T-helper 1 cell (primary cell): ENCODE data around the gene HTR3D.
"Not testable (repeated sequence)": the region's sequence is repeated elsewhere in the genome, so short reads cannot be mapped to it uniquely, and the experiment has no call there.

Experiments
- DNase-seq, 5 donors: peaks; one replicate each; pipeline ENCODE4 v3.0.0-alpha.2; 2012 to 2020

The HTR3D gene

DNA sequence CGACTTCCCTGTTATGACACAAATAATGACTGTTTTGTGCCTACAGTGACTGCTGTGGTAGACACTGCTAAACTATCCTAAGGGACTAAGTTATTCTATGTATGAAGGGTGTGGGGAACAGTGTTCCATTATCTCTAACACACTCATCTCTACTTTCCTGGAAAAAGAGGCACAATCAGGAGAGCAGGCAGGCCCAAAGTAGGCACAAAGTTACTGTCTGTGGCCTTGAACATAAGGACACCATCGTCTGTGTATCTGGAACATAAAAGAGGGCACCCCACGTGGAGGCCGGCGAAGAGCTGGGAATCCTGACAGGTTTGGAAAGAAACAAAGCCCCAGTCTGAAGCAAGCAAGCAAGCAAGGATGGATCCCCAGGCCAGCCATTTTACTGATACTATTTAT, 15.4 kb upstream of the HTR3D start:
- no peak for DNase-seq

DNA sequence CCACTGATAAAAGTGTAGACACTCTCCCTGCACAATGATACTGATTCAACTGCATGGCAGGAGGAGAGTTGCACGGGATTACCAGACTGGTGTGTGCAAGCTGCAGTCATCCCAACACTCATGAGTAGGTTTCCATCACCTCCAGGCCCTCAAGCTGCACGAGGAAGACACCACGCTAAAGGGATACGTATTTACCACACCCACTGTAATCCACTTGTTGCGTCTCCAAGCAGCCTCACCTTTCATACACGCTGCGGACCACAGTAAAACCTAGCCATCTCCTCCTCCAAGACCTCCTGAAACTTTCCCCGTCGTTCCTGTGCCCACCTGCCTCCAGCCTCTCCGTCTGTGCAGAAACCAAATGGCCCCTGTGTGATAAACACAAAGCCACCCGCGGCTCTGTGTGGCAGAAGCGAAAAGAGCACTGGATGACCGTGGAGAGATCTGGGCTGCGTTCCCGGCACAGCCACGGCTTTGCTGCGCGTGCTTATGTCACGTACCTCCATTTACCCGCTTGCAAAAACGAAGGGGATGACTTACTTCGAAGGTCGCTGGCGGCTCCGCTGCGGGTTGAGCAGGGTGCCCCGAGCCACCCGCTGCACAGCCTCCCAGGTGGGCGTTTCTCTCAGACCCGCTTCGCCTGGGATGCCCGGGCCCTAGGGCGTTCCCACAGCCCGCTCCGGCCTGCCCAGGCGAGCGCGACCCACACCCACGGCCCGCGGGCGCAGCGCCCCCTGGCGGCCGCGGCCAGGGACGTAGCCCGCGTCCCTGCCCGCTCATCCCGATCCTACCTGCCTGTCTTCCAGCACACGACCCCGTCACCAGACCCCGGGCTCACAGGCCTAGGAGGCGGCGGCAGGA, 14.5 kb upstream of the HTR3D start:
- DNase-seq: peak in 2 of 5 donors; percentile 28 to 61

DNA sequence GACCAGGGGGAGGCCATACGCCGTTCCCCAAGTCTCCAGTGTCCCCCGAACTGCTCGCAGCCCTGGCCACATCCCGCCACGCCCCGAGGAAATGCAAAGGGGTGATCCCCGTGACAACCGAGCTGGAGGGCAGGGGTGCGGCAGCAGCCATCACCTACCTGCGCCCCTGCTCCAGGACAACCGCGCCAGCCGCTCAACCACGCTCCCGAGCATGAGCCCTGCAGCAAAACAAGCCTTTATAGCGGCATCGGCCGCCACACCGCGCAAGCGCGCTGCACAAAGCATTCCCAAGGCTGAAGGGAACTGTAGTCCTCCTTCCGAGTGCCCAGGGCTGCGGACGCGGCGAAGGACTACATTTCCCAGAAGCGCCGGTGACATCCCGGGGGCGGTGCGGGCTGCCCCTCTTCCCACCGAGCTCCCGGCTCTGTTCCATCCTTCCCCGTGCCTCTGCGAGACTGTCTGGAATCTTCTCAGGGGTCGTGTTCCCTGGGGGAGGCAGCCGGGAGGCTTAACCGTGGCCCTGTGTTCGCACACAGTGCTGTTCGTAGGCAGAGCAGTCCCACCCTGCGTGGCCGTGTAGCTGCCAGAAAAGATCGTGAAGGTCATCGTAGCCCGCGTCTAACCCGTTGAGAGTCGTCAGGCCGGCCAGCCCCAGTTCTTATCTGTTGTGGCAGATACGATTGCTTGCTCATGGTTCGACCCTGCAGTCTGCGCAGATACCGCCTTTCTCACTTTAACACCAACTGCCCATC, 13.7 kb upstream of the HTR3D start, which contains the start of gene ABCC5:
Gene ABCC5, minus strand, starts transcription at position 213 of the 752 bp plus-strand sequence. CDS start 3,492 bp downstream, outside the sequence.
- DNase-seq: peak; percentile 66 to 86 (median 73)

DNA sequence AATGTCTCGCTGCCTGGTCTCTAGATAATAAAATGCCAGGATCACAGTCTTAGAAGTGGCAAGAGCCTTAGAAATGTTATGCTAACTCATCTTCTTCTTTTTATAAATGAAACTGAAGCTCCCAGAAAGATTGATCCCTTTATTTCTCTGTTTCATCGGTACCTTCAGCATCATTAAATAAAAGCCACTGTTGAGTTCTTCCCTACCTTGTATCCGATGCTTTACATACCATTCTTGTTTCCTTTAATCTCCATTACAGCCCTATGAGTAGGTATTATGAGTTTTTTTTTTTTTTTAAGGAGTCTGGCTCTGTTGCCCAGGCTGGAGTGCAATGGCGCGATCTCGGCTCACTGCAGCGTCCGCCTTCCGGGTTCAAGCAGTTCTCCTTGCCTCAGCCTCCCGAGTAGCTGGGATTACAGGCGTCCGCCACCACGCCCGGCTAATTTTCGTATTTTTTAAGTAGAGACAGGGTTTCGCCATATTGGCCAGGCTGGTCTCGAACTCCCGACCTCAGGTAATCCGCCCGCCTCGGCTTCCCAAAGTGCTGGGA, 13.0 kb upstream of the HTR3D start:
- DNase-seq: no peak

DNA sequence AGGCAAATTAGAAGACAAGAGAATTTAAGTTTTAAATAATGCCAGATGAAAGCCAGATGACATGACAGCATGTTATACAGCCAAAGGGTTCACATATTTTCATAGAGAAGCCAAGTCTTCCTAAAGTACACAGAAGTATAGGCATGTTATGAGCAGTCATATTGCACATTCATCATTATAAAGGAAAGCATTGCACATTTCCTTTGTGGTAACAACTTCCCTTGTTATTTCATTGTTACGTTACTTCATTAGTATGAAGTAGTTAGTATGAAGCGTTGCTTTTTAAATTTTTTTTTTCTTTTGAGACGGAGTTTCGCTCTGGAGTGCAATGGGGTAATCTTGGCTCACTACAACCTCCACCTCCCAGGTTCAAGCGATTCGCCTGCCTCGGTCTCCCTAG, 9.2 kb upstream of the HTR3D start:
- peak in 1 of 5 donors; percentile 7 for DNase-seq

DNA sequence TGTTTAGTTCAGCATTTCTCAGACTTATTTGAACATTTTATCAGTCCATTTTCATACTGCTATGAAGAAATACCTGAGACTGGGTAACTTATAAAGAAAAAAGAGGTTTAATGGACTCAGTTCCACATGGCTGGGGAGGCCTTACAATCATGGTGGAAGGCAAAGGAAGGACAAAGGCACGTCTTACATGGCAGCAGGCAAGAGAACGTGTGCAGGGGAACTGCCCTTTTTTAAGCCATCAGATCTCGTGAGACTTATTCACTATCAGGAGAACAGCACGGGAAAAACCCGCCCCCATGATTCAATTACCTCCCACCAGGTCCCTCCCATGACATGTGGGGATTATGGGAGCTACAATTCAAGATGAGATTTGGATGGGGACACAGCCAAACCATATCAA, 6.3 kb upstream of the HTR3D start:
- DNase-seq: not testable (repeated sequence)

DNA sequence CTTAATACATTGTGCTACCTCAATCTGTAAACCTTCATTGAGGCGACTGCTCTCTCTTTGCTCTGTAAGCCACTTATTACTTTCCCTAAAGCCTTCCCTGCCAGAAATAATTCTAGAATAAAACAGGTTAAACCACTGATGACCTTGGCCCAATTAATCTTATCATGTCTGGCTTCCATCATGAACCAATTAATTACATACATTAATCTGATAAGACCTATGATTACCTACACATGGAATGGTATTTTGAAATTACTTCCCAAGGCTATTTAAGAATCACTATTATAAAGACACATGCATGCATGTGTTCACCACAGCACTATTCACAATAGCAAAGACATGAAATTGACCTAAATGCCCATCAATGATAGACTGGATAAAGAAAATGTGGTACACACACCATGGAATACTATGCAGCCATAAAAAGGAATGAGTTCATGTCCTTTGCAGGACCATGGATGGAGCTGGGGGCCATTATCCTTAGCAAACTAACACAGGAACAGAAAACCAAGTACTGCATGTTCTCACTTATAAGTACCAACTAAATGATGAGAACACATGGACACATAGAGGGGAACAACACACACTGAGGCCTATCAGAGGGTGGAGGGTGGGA, 3.2 kb upstream of the HTR3D start:
- DNase-seq: not testable (repeated sequence)

DNA sequence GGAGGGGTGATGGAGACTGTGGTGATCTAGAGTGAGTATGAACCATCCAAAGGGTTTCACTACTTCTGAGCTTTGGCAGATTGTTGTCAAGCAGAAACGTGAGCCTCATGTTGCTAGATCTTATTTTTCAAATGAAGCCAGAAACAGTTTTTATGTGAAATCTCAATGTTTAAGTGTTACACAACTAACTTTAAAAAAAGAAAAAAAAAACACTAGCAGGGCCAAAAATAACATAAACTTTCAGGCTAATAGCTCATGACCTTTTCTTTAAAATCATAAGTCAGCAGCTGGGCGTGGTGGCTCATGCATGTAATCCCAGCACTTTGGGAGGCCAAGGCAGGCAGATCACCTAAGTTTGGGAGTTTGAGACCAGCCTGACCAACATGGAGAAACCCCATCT, 2.1 kb upstream of the HTR3D start:
- DNase-seq: no peak

DNA sequence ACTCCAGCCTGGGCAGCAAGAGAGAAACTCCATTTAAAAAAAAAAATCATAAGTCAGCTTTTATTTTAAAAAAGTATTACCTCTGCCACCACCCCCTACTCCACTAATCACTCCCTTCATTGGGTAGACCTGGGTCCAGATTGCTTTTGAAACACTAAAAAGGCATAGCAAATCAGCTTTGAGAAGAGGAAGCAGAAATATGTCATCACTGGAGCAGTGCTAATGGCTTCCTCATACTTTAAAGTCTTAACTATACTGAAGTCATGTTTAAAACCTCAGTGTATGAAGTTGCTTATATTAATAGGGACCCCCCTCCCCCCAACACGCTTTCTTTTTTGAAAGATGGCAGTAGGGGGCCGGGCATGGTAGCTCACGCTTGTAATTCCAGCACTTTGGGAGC, 1.0 kb upstream of the HTR3D start:
- DNase-seq: no peak

DNA sequence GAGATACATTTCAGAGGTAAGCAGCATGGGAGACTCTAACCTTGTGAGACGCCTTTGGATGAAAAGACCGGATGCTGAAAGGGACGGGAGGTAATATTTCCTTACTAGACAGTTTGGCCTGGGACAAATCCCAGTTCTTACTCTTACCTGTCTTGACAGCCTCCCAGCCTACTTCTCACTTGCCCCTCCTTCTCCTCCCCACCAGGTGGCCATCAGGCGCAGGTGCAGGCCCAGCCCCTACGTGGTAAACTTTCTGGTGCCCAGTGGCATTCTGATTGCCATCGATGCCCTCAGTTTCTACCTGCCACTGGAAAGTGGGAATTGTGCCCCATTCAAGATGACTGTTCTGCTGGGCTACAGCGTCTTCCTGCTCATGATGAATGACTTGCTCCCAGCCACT, 6.3 kb downstream of the HTR3D start:
- DNase-seq: no peak

DNA sequence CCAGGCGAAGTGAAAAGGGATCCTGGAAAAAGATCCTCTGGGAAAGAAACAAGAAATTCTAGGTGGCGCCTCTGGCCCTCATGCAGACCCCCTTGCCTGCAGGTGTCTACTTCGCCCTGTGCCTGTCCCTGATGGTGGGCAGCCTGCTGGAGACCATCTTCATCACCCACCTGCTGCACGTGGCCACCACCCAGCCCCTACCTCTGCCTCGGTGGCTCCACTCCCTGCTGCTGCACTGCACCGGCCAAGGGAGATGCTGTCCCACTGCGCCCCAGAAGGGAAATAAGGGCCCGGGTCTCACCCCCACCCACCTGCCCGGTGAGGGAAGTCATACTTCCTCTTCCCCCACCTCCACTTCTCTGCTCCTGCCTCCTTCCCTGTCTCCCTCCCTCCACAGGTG, 6.8 kb downstream of the HTR3D start:
- not testable (repeated sequence) for DNase-seq

DNA sequence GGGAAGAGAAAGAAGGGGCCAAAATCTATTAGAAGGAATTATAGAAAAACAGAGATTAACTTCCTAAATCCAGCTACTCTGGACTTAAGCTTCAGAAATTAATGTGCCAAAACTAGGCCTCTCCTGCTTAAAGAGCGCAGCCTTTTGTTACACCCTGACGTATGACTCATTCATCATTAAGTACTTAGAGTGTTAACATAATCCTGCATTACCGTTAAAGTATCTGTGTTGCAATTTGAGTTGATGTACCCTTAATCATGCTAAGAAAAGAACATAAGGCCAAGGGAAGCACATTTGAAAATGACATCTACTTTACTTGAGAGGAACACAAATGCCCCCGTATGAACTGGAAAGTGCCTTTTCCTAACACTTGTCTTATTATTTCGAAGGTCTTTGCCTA, 7.9 kb downstream of the HTR3D start:
- DNase-seq: no peak

DNA sequence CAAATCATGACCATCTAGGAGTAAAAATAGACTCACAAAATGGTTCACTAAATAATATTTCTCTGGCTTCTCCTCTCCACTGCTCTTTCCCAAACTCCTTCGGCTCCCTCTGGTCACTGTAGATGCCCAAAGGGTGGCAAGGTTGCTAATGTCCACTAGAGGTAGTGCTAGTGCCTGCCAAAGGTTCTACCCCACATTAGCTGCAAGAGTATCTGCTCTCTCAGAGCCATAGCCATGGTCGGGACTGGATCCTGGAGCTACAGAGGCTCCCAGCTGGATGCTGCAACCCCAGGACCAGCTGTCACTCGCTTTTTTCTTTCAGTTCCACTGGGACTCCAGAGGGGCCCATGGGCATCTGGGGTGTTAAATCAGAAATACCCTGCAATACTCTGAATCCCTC, 8.5 kb downstream of the HTR3D start:
- DNase-seq: no peak

DNA sequence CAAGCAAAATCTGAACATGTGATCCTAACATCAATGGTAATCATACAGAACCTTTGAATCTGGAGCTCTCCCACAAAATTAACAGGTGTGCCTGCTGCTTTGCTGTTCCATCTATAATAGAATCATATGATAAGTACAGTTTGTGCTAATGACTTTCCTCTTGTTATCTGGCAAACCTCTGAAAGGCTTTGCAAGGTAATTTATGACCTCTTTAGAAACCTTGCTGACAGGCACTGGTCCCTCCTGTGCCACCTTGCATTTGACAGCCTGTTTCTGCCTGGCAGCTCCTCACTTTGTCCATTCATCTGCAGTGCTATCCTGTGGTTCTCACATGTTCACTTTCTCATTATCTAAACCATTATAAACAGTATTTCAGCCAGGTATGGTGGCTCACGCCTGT, 11.1 kb downstream of the HTR3D start:
- DNase-seq: no peak

DNA sequence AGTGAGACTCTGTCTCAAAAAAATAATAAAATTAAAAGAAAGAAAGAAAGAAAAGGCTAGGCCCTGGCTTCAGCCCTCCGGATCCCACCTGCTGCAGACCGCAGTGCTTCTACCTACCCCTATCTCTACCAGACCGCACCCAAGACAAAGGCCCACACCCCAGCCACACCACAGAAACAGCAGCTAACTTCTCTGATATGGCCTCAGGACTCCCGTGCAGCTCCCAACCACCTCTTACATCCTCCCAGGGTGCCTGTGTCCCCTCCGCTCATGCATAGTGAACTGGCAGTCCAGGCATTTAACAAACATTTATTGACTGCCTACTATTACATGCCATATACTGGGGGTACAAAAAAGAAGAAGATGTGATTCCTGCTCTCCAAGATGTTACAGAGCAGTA, 14.5 kb downstream of the HTR3D start:
- no peak for DNase-seq

DNA sequence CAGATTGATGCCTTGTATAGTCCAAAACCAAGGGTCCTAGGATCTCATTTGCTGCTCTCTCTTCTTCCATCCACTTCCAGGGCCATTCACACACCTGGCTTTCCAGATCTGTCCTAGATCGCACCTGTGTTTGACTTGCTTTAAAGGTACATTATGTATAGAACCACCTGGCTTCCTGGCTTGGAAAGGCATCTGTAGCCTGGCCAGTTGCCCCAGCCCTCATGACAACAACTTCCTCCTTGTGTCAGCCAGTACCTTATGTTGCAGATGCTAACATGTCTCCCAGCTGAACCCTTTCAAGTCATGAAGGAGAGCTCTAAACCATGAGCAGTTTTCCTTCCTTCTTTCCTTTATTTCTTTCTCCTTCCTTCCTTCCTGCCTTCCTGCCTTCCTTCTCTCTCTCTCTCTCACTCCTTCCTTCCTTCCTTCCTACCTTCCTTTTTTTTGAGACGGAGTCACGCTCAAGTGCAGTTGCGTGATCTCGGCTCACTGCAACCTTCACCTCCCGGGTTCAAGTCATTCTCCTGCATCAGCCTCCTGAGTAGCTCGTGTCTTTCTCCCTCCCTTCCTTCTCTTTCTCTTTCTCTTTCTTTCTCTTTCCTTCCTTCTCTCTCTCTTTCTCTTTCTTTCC, 18.8 kb downstream of the HTR3D start:
- no peak for DNase-seq

DNA sequence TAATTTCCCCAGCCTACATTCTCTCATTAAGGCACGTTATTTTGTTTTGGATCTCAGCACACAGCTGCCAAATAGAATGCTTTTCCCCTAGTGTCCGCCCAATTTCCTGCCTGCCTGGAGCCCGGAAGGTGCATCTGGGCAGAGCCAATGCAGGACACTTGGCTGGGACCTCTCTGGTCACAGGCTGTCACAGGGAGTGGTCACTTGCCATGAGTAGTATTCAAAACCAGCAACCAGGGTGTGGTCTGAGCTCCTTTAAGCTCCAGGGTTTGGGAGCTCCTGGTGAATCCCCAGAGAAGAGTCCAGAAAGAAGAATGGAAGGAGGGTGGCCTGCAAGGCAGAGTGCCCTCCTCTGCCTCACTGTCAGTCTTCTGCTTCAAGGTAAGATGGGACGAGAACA, 21.2 kb downstream of the HTR3D start, which contains the start of gene HTR3C:
Gene HTR3C, plus strand, starts transcription at position 281 of the 400 bp plus-strand sequence. Its CDS starts 34 bp downstream, at position 315.
- no peak for DNase-seq

DNA sequence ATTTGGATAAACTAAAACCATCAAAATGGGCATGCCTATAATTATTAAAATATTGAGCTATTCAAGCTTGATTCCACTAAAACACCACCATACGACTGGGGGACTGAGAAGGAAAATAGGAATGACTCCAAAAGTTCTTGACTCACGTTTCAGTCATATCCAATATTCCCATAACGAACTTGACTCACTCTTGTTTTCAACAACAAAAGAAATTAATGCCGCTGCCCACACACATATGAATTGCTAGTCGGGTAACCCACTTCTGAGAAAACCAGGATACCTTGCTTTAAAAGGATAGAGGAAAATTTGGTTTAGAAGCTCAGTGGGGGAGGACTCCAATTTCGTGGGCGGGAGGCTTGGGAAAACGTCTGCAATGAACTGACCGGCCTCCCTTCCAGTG, 26.5 kb downstream of the HTR3D start:
- no peak for DNase-seq

DNA sequence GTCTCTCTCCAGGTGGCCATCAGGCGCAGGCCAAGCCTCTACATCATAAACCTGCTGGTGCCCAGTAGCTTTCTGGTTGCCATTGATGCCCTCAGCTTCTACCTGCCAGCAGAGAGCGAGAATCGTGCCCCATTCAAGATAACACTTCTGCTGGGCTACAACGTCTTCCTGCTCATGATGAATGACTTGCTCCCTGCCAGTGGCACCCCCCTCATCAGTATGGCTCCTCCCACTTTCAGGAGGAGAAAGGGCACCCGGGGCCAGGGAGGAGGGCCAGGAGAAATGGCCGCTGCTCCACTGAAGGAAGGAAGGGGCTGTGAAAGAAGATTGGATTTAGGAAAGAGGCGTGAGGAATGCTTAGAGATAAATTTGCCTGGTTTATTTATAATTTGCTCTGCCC, 27.9 kb downstream of the HTR3D start:
- DNase-seq: no peak

DNA sequence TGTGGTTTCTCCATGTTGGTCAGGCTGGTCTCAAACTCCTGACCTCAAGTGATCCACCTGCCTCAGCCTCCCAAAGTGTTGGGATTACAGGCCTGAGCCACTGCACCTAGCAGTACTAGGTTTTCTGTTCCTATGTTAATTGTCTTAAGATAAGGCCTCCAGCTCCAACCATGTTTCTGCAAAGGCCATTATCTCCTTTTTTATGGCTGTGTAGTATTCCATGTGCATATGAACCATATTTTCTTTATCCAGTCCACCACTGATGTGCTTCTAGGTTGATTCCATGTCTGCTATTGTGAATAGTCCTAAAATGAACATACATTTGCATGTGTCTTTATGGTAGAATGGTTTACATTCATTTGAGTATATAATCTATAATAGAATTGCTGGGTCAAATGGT, 31.1 kb downstream of the HTR3D start:
- no peak for DNase-seq

DNA sequence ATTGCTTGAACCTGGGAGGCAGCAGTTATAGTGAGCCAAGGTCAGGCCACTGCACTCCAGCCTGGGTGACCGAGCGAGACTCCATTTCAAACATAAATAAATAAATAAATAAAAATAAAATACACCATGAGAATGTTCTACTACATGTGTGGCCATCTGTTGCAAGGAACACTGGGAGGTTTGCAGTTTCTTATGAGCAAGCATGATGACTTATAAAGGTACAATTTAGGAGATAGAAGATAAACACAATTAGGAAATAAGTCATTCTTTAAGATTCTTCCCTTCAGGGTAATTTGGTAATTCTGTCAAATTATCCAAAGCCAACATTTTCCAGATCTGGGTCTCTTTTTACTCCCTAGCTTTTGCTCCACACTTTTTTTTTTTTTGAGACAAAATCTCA, 34.7 kb downstream of the HTR3D start:
- no peak for DNase-seq

DNA sequence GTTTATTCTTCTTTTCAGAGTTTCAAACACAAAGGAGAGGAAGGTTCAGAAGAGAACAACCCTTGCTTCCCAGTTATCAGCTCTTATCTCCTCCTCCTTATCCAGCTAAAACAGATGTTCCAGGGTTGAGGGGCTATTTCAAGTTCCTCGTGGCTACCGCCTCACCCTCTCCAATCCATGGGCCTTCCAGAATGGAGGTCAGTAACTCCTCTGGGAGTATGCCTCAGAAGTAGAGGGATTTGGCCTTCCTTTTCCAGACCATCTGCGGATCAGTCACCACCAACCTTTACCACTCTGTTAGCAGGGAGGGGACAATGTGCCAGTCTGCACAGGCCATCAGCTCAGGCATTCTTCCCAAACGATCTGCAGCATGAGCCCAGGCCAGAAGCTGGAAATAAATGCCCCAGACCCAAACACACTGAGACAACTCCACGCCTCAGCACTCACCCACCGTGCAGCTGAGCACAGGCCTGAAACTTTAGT, 36.1 kb downstream of the HTR3D start:
- no peak for DNase-seq

DNA sequence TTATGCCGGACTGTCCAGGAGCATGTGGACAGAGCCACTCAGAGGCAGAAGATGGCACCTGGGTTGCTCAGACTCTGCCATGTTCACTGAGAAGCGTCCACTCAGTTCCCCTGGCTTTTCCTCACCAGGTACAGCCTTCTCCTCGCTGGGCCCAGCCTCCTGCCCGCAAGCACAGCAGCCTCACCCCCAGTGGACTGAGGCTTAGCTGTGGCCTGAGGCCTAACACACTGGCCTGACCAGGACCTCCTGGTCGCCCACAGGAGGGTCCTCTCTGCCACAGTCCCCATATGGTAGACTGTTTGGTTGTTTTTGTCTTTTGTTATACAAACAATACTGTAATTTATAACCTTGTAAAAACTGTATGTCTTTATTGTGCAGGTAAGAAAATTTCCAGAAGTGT, 36.8 kb downstream of the HTR3D start:
- DNase-seq: no peak
